Uterus (tissue), 2 donors: ENCODE results near the gene STRN3.

Experiments used
- CTCF ChIP-seq, 4 experiments: fragments of 200-600 bp in 2 of 4; fragments of 450-650 bp in 2 of 4; sonication (generic) in 2 of 4; IDR thresholded peaks; one replicate each; pipeline ENCODE4 v1.5.1; 2016 to 2019; ENCODE audit warnings: antibody characterized with exemption in 4 of 4, mild to moderate bottlenecking in 2 of 4, moderate library complexity in 1 of 4
- POLR2A ChIP-seq, 2 donors: fragments of 450-650 bp; IDR thresholded peaks; one replicate each; pipeline ENCODE4 v1.6.1; 2016; ENCODE audit warnings: antibody characterized with exemption in 2 of 2, mild to moderate bottlenecking in 1 of 2, moderate library complexity in 1 of 2

- TF ChIP-seq CTCF (IDR thresholded peaks at IDR 0.05) (no peak), POLR2A (IDR thresholded peaks at IDR 0.05) (no peak)
These were observed 22.9 kb downstream of the STRN3 start for GRCh38 chr14:31003284-31003683.
